ENCODE measurements around the gene EPSTI1.

GRCh38 chr13:43002021-43002420 is 10.0 kb upstream of the EPSTI1 start:
- TF ChIP-seq CTCF (IDR thresholded peaks at IDR 0.05) (no peak), POLR2A (IDR thresholded peaks at IDR 0.05) (no peak)

Measured in esophagus squamous epithelium (tissue), 4 donors.